ENCODE results near the gene GREB1. TPM values are rescaled to one million over a fixed set of nuclear protein-coding genes. Genes with fewer than 3 reads are reported as not detected.
A peak's percentile ranks its signal among the peaks of the same experiment; 100 is the strongest.

The GREB1 gene
- total and polyA plus RNA-seq, 2 of the 13 experiments (the other 11 are each of a cell fraction or from before 2014, with no cell fraction given) = 31.3 to 61.2 TPM

- peak; percentile 29; the same call in 1 of the 2 replicates for TF ChIP-seq UBTF (CRISPR knock-in tag; IDR thresholded peaks at IDR 0.05)
- peak; percentile 84; the same call in 1 of the 2 replicates for TF ChIP-seq ZNF292 (CRISPR knock-in tag; IDR thresholded peaks at IDR 0.05; ENCODE audit: borderline replicate concordance, low read depth)
- TF ChIP-seq ZSCAN31 (CRISPR knock-in tag; IDR thresholded peaks at IDR 0.05; ENCODE audit: low read depth) = no peak
- peak; percentile 40; the same call in 1 of the 2 replicates for TF ChIP-seq KMT2A (CRISPR knock-in tag; IDR thresholded peaks at IDR 0.05)
- no peak for TF ChIP-seq ZNF512 (CRISPR knock-in tag; IDR thresholded peaks at IDR 0.05)
- TF ChIP-seq ZBTB42 (CRISPR knock-in tag; IDR thresholded peaks at IDR 0.05) = no peak
- TF ChIP-seq SIN3B (IDR thresholded peaks at IDR 0.05; ENCODE audit: low read length) = no peak
- no peak for TF ChIP-seq NCOA5 (CRISPR knock-in tag; IDR thresholded peaks at IDR 0.05)
- TF ChIP-seq ZC3H13 (CRISPR knock-in tag; IDR thresholded peaks at IDR 0.05) = no peak
- no peak for TF ChIP-seq ZBTB40 (IDR thresholded peaks at IDR 0.05)
- no peak for TF ChIP-seq ZBTB40 (CRISPR knock-in tag; IDR thresholded peaks at IDR 0.05)
- TF ChIP-seq ZNF841 (CRISPR knock-in tag; IDR thresholded peaks at IDR 0.05; ENCODE audit: borderline replicate concordance) = no peak
- no peak for TF ChIP-seq NR2F6 (IDR thresholded peaks at IDR 0.05)
- no peak for TF ChIP-seq NR2F6 (CRISPR knock-in tag; IDR thresholded peaks at IDR 0.05)
- TF ChIP-seq POLR2A (IDR thresholded peaks at IDR 0.05; ENCODE audit: insufficient read depth in 1 of 2, low read depth in 2 of 2, low read length in 2 of 2) = no peak
- TF ChIP-seq ZNF343 (CRISPR knock-in tag; IDR thresholded peaks at IDR 0.05) = no peak
- TF ChIP-seq ZNF570 (CRISPR knock-in tag; IDR thresholded peaks at IDR 0.05; ENCODE audit: borderline replicate concordance) = no peak
- no peak for TF ChIP-seq ZNF468 (CRISPR knock-in tag; IDR thresholded peaks at IDR 0.05)
- no peak for TF ChIP-seq ZNF772 (CRISPR knock-in tag; IDR thresholded peaks at IDR 0.05)
- TF ChIP-seq SSRP1 (CRISPR knock-in tag; IDR thresholded peaks at IDR 0.05) = no peak
Observed at GRCh38 chr2:11535899-11536344, 2.1 kb downstream of the GREB1 start (continued).

All from HepG2 (cell line).